H4 (cell line): ENCODE measurements around the gene FHDC1. TPM values are rescaled to one million over a fixed set of nuclear protein-coding genes. Genes with fewer than 3 reads are reported as not detected.

Source experiments
- DNase-seq: peaks from one replicate; pipeline ENCODE4 v3.0.0-alpha.2; 2015; ENCODE audit warnings: low spot score
- total RNA-seq: library from RNA; depleted of rRNA; stranded (reverse); fragments of >200 nt; shearing (Covaris generic); gene quantifications from 2 replicates; pipeline ENCODE4 v1.2.3, GENCODE V29; 2014

The FHDC1 gene
- total RNA-seq, 1 experiment from 2014 or later = 0.15 TPM

DNA sequence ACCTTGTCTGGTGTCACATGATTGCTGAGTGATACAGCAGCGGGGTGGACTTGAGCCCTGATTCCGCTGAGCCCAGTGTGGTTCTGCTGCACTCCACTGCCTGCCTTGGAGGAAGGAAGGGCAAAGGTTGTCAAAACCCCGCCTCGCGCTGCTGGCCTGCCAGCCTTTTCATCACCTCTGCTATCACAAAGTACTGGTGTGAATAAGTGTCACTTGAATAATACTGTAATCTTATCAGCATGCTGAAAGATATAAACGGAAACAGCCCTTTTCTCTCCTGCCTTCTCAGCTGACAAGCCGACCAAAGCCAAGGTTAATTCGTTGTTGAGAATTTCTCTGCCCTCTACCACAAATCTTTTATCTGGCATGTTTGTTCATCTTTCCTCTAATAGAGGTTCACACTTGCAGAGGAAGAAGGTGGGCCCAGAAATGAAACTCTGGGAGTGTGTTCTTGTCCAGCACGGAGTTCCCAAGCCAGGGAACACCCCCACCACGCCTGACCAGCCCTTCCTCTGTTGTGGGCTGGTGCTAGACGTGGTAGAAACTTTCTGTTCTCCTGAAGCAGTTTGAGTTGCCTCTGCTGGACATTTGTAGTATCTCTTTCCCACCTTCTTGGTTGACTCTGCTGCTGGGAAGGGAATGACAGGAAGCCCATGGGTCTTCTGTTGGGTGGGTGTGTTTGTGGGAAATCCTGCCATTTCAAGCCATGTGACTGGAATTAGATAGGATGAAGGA is 21.5 kb downstream of the FHDC1 start:
- peak; percentile 26 for DNase-seq

- DNase-seq = no peak
Observed at GRCh38 chr4:152959080-152959479, 23.0 kb downstream of the FHDC1 start.

- no peak for DNase-seq
Observed at GRCh38 chr4:152960082-152960481, 24.0 kb downstream of the FHDC1 start.

DNA sequence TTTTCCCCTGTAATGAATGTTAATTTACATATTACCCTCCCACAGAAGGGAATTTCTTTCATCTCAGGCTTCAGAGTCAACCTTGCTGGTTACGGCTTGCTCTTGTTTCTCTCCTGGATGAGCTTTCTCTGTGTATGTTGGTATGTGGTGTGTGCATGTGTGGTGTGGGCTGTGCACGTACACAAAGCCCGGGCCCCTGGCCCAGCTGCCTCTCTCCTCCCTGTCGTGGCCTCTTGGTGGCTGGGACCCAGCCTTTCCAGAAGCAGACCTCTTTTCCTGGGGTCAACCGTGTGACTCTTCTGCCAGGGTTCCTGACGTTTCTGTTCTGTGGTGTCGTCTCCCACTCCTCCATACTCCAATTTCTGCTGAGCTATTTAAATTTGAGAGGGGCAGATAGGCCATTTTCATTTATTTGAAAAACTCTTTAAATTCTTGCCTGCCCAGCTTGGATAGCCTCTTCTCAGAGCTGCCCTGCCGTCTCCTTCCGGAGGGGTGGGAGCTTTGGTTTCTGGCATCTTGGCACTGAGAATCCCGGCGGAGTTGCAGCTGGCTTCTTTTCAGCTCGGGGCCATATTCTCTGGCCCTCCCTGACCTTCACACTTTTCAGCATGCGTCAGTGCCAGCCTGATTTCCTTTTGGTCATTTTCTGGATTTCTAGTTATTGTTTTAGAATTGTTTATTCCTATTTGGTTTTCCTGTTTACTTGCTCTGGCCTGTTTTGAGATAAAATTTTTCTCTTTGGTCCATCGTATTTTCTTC is 25.1 kb downstream of the FHDC1 start:
- DNase-seq = no peak

- no peak for DNase-seq
Observed at GRCh38 chr4:152961773-152962115, 25.6 kb downstream of the FHDC1 start.

DNA sequence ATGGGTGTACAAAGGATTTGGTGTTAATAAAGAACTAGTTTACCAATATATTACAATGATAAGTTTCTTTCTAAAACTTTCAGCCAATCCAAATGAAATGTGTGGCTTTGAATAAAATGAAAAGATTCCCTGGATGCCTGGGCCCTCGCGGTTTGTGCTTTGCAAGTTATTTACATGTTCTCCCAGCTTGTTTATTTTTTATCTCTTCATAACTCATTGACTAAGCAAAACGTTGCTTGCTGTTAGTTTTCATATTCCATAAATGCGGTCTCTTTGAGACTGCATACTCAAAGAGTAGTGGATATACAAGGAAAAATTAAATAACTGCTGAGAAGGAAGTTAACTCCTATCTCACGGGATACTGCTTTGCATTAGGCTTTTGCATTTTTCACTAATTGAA is 26.0 kb downstream of the FHDC1 start:
- no peak for DNase-seq

DNA sequence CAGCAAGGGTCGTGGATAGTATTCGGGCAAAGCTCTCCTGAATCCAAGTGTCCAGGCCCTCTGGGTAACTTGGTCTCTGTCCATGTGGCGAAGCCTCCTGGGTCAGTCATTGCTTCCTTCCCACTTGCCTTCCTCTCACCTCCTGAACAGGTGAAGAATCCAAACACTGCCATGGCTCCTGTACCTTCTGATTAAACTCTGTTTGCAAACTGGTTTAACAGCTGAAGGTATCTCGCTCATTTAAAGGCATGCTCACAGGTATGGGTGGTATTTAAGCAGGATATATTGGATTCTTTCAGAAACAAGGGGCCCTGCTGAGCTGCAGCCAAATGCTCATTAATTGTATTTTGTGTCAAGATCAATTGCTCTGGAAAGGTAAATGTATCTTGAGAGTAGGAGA is 28.2 kb downstream of the FHDC1 start:
- no peak for DNase-seq

DNA sequence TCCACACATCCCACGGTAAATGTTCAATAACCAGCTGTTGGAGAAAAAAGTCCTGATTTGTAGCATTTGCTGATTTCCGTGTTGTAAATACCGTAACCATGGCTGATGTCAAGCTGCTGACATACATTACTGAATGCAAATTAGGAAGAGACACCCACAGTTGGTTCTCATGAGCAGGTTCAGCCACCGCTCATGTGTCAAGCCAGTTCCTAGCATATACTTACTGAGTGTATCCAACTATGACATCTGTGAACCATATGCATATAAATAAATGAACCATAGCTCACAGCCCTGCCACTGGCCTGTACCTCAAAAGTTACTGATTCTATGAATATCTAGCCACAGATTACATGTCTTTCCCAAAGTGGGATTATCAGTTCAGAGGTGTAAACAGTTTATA is 29.5 kb downstream of the FHDC1 start:
- no peak for DNase-seq

DNA sequence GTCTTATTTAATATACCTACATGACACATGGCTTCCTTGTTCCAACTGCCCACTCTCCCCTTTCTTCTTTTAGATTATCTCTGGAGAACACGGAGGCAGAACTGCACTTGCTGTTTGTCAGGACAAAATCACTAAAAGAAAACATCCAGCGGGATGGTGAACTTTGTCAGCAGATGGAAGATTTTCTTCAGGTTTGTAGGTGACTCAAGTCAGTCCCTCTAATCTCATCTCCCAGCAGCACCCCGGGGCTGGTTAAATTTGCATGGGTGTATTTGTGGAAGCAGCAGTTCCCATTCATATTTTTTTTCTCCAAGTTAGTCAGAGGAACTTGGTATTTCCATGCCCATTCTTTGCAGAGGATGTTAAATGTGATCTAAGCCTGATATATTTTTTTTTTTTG is 31.8 kb downstream of the FHDC1 start:
- no peak for DNase-seq

- peak; percentile 43 for DNase-seq
Observed at GRCh38 chr4:152968806-152969394, 32.8 kb downstream of the FHDC1 start.

GRCh38 chr4:152970102-152970820 is 34.1 kb downstream of the FHDC1 start:
- DNase-seq = peak; percentile 44

- no peak for DNase-seq
Observed at GRCh38 chr4:152971053-152971452, 34.9 kb downstream of the FHDC1 start.

GRCh38 chr4:152972821-152973628 is 36.9 kb downstream of the FHDC1 start:
- DNase-seq = peak; percentile 87

- no peak for DNase-seq
Observed at GRCh38 chr4:152973629-152974467, 37.7 kb downstream of the FHDC1 start.

- DNase-seq = no peak
Observed at GRCh38 chr4:152974468-152975379, 38.6 kb downstream of the FHDC1 start.

DNA sequence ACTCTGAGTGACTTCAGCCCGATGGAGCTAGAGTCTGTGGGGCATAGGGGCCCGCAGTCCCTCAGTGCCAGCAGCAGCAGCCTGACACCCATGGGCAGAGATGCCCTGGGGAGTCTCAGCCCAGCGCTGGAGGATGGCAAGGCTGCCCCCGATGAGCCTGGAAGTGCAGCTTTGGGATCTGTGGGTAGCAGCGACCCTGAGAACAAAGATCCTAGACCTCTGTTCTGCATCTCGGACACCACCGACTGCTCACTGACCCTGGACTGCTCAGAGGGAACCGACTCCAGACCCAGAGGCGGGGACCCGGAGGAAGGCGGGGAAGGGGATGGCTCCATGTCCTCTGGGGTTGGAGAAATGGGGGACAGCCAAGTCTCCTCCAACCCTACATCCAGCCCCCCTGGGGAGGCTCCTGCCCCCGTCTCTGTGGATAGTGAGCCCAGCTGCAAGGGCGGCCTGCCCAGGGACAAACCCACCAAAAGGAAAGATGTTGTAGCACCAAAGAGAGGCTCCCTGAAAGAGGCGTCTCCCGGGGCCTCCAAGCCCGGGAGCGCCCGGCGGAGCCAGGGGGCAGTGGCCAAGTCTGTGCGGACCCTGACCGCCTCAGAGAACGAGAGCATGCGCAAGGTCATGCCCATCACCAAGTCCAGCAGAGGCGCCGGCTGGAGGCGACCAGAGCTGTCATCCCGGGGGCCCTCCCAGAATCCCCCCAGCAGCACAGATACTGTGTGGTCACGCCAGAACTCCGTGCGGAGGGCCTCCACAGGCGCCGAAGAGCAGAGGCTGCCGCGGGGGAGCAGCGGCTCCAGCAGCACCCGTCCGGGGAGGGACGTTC is 39.5 kb downstream of the FHDC1 start:
- no peak for DNase-seq

DNA sequence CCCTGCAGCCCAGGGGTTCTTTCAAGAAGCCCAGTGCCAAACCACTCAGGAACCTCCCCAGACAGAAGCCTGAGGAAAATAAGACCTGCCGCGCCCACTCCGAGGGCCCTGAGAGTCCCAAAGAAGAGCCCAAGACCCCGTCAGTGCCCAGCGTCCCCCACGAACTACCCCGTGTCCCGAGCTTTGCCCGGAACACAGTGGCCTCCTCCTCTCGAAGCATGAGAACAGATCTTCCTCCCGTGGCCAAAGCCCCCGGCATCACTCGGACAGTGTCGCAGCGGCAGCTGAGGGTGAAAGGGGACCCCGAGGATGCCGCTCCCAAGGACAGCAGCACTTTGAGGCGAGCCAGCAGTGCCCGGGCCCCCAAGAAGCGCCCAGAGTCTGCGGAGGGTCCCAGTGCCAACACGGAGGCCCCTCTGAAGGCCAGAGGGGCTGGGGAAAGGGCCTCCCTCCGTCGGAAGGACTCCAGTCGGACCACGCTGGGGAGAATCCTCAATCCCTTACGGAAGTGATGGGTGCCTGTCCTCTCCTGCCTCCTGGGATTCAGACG is 40.2 kb downstream of the FHDC1 start:
- no peak for DNase-seq

GRCh38 chr4:152979731-152980330 is 43.7 kb downstream of the FHDC1 start:
- DNase-seq = no peak
